Measurements from ENCODE around the gene BAZ2B. TPM values are rescaled to one million over a fixed set of nuclear protein-coding genes. Genes with fewer than 3 reads are reported as not detected.

The BAZ2B gene
- total RNA-seq, 1 donor from 2014 or later, result 37.8 TPM

- DNase-seq (ENCODE audit: low spot score), result no peak
- peaks cover 5% of the 10 kb centered on the region for H3K9me3 Mint-ChIP-seq (ENCODE audit: low read depth)
- TF ChIP-seq, protein P1, sequence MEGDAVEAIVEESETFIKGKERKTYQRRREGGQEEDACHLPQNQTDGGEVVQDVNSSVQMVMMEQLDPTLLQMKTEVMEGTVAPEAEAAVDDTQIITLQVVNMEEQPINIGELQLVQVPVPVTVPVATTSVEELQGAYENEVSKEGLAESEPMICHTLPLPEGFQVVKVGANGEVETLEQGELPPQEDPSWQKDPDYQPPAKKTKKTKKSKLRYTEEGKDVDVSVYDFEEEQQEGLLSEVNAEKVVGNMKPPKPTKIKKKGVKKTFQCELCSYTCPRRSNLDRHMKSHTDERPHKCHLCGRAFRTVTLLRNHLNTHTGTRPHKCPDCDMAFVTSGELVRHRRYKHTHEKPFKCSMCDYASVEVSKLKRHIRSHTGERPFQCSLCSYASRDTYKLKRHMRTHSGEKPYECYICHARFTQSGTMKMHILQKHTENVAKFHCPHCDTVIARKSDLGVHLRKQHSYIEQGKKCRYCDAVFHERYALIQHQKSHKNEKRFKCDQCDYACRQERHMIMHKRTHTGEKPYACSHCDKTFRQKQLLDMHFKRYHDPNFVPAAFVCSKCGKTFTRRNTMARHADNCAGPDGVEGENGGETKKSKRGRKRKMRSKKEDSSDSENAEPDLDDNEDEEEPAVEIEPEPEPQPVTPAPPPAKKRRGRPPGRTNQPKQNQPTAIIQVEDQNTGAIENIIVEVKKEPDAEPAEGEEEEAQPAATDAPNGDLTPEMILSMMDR (IDR thresholded peaks at IDR 0.05), result no peak
- H3K4me1 Mint-ChIP-seq (ENCODE audit: low read depth), result no peaks in the 10 kb centered on the region
- peaks cover 2% of the 10 kb centered on the region for H3K36me3 Mint-ChIP-seq (ENCODE audit: low read depth)
- no peak overlapping the region for H3K27ac Mint-ChIP-seq (ENCODE audit: unreplicated experiment)
- H3K27me3 Mint-ChIP-seq (ENCODE audit: low read depth), result no peaks in the 10 kb centered on the region
- H3K4me3 Mint-ChIP-seq (ENCODE audit: unreplicated experiment), result no peak overlapping the region
These were observed 317.4 kb downstream of the BAZ2B start for GRCh38 chr2:159298967-159299366.

DNA sequence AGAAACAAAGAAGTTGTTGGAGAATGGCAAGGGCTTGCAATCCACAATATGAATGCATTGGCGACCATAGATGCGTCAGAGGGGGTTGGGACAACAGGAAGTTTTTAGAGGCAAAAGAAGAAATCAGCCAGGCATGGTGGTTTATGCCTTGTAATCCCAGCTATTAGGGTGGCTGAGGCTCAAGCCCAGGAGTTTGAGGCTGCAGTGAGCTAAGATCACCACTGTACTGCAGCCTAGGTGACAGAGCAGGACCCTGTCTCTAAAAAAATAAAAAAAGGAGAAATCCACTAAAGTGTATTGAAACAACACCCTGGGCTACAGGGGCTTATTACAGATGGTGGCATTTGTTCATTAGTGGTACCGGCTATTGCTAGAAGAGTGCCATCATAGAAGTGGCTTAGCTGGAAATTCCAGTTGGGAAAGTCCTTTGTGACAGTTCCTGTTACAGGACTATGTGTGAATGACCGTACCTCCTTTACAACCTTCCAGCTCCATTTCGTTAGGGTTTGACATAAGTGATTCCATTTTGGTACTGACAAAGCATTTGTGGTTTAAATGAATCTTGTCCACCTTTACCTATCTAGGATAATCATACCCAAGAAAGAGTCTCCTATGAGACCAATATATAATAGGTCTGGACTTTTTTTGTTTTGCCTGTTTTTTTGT is 319.2 kb downstream of the BAZ2B start:
- TF ChIP-seq, protein P1 (IDR thresholded peaks at IDR 0.05), result no peak
- peaks cover 1% of the 10 kb centered on the region for H3K36me3 Mint-ChIP-seq (ENCODE audit: low read depth)
- peaks cover under 1% of the 10 kb centered on the region for H3K4me1 Mint-ChIP-seq (ENCODE audit: low read depth)
- H3K27me3 Mint-ChIP-seq (ENCODE audit: low read depth), result no peaks in the 10 kb centered on the region
- H3K4me3 Mint-ChIP-seq (ENCODE audit: unreplicated experiment), result no peak overlapping the region
- H3K9me3 Mint-ChIP-seq (ENCODE audit: low read depth), result no peaks in the 10 kb centered on the region
- no peak overlapping the region for H3K27ac Mint-ChIP-seq (ENCODE audit: unreplicated experiment)
- DNase-seq (ENCODE audit: low spot score), result no peak

GRCh38 chr2:159292157-159292556 is 324.2 kb downstream of the BAZ2B start:
- H3K4me3 Mint-ChIP-seq (ENCODE audit: unreplicated experiment), result no peak overlapping the region
- H3K36me3 Mint-ChIP-seq (ENCODE audit: low read depth), result no peaks in the 10 kb centered on the region
- H3K27me3 Mint-ChIP-seq (ENCODE audit: low read depth), result no peaks in the 10 kb centered on the region
- H3K27ac Mint-ChIP-seq (ENCODE audit: unreplicated experiment), result no peak overlapping the region
- TF ChIP-seq, protein P1 (IDR thresholded peaks at IDR 0.05), result no peak
- no peak for DNase-seq (ENCODE audit: low spot score)
- H3K4me1 Mint-ChIP-seq (ENCODE audit: low read depth), result peaks cover 23% of the 10 kb centered on the region
- no peaks in the 10 kb centered on the region for H3K9me3 Mint-ChIP-seq (ENCODE audit: low read depth)

GRCh38 chr2:159290289-159290907 is 325.9 kb downstream of the BAZ2B start:
- TF ChIP-seq, protein P1 (IDR thresholded peaks at IDR 0.05), result peak; percentile 51
- no peaks in the 10 kb centered on the region for H3K36me3 Mint-ChIP-seq (ENCODE audit: low read depth)
- no peak for DNase-seq (ENCODE audit: low spot score)
- no peaks in the 10 kb centered on the region for H3K9me3 Mint-ChIP-seq (ENCODE audit: low read depth)
- no peak overlapping the region for H3K4me3 Mint-ChIP-seq (ENCODE audit: unreplicated experiment)
- H3K27ac Mint-ChIP-seq (ENCODE audit: unreplicated experiment), result peak overlapping the region; percentile 78
- H3K27me3 Mint-ChIP-seq (ENCODE audit: low read depth), result no peaks in the 10 kb centered on the region
- H3K4me1 Mint-ChIP-seq (ENCODE audit: low read depth), result peaks cover 31% of the 10 kb centered on the region

DNA sequence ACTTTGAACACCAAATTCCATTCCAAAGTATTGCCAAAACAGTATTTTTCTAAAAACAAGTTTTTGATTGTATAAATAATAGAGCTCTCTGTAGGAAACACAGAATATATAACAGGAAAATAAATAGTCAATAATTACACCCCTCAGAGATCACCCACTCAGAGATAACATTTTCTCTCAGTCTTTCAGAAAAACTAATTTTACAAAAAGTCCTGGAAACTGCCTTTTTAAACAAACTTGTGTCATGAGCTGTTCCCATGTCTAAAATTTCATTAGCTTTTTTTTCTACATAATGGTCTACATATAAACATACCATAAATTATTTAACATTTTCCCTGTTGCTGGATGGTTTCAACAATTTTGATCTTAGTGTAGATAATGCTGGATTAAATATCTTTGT is 328.6 kb downstream of the BAZ2B start:
- Mint-ChIP-seq H3K4me1 (ENCODE audit: low read depth) (peaks cover 38% of the 10 kb centered on the region), H3K27ac (ENCODE audit: unreplicated experiment) (peak overlapping the region; percentile 92), H3K9me3 (ENCODE audit: low read depth) (no peaks in the 10 kb centered on the region), H3K4me3 (ENCODE audit: unreplicated experiment) (no peak overlapping the region), H3K27me3 (ENCODE audit: low read depth) (no peaks in the 10 kb centered on the region), H3K36me3 (ENCODE audit: low read depth) (no peaks in the 10 kb centered on the region)
- no peak for DNase-seq (ENCODE audit: low spot score)
- TF ChIP-seq, protein P1 (IDR thresholded peaks at IDR 0.05), result no peak
